ENCODE measurements around the gene KRTAP12-4. TPM values are rescaled to one million over a fixed set of nuclear protein-coding genes. Genes with fewer than 3 reads are reported as not detected.
A peak's percentile ranks its signal among the peaks of the same experiment; 100 is the strongest.

The KRTAP12-4 gene
- total and polyA plus RNA-seq, 4 donors = not detected

DNA sequence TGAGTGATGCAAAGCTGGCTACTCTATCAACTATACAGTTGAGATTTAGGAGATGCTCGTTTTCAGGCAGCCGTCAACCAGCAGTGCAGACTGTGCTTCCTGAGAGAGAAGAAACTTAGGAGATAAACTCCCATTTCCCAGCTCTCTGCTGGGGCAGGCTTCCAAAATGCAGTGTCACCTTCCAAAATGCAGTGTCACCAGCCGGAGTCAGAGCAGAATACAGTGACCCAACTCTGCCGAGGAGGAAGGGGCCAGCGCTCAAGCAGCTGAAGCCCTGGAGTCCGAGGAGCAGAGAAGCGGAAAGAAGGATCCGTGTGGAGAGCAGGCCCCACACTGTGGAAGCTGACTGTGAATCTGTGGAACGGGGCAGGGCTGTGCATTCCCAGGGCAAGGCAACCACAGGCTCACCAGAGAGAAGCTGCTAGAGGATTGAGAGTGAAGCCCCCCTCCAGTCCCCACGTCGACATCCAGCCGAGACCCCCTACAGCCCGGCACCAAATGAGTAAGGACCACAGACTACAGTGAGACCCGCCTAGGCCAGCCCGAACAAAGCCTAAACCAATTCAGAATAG lies 28.2 kb upstream of the KRTAP12-4 start:
- Histone ChIP-seq H3K27ac (ENCODE audit: low read depth in 1 of 2, low read length in 2 of 2) (no peak overlapping the region), H3K4me1 (ENCODE audit: control insufficient read depth in 1 of 2, insufficient read depth in 2 of 2, low read length in 2 of 2) (no peaks in the 10 kb centered on the region), H3K27me3 (ENCODE audit: control insufficient read depth in 1 of 2, insufficient read depth in 2 of 2, low read length in 1 of 2) (no peaks in the 10 kb centered on the region), H3K9me3 (ENCODE audit: control insufficient read depth, low read length) (no peaks in the 10 kb centered on the region), H3K4me3 (ENCODE audit: low read length in 2 of 2) (no peak overlapping the region), H3K36me3 (ENCODE audit: control insufficient read depth in 1 of 2, insufficient read depth in 2 of 2, low read length in 1 of 2) (no peaks in the 10 kb centered on the region)
- ATAC-seq (ENCODE audit: low FRiP score) (no peak), DNase-seq (peak in 1 of 2 donors; percentile 27)
- intact Hi-C loops (cut with DNase I) = no loop called here
- WGBS, 2 donors = 82% methylated on average over 15 of the region's 15 CpGs

GRCh38 chr21:44681861-44682579 lies 27.6 kb upstream of the KRTAP12-4 start, which contains the start of gene KRTAP12-1:
KRTAP12-1 (minus strand) TSS chr21:44682163; CDS start chr21:44682123, 40 bp downstream.
- DNase-seq = peak in 1 of 2 donors; percentile 62
- Histone ChIP-seq H3K4me3 (ENCODE audit: low read length in 2 of 2) (no peak within 1 kb of the TSS), H3K4me1 (ENCODE audit: control insufficient read depth in 1 of 2, insufficient read depth in 2 of 2, low read length in 2 of 2) (no peaks in the 10 kb centered on the region), H3K36me3 (ENCODE audit: control insufficient read depth in 1 of 2, insufficient read depth in 2 of 2, low read length in 1 of 2) (no peaks in the 10 kb centered on the region), H3K27me3 (ENCODE audit: control insufficient read depth in 1 of 2, insufficient read depth in 2 of 2, low read length in 1 of 2) (no peaks in the 10 kb centered on the region), H3K27ac (ENCODE audit: low read depth in 1 of 2, low read length in 2 of 2) (no peak within 1 kb of the TSS), H3K9me3 (ENCODE audit: control insufficient read depth, low read length) (no peaks in the 10 kb centered on the region)
- intact Hi-C loops (cut with DNase I) = no loop called here
- ATAC-seq (ENCODE audit: low FRiP score) = no peak
- 77 to 79% methylated on average over 23 of the region's 23 CpGs for WGBS, 2 donors

- H3K27ac ChIP-seq (ENCODE audit: low read depth in 1 of 2, low read length in 2 of 2) = no peak overlapping the region
- ATAC-seq (ENCODE audit: low FRiP score) = no peak
- intact Hi-C loops (cut with DNase I) = no loop called here
- no peaks in the 10 kb centered on the region for H3K36me3 ChIP-seq (ENCODE audit: control insufficient read depth in 1 of 2, insufficient read depth in 2 of 2, low read length in 1 of 2)
- no peaks in the 10 kb centered on the region for H3K9me3 ChIP-seq (ENCODE audit: control insufficient read depth, low read length)
- peak in 1 of 2 donors; percentile 55 for DNase-seq
- no peaks in the 10 kb centered on the region for H3K27me3 ChIP-seq (ENCODE audit: control insufficient read depth in 1 of 2, insufficient read depth in 2 of 2, low read length in 1 of 2)
- H3K4me1 ChIP-seq (ENCODE audit: control insufficient read depth in 1 of 2, insufficient read depth in 2 of 2, low read length in 2 of 2) = no peaks in the 10 kb centered on the region
- WGBS, 2 donors = 71 to 86% methylated on average over 8 to 11 of the region's 11 CpGs
- H3K4me3 ChIP-seq (ENCODE audit: low read length in 2 of 2) = no peak overlapping the region
Measured at GRCh38 chr21:44681152-44681551, 26.7 kb upstream of the KRTAP12-4 start.

DNA sequence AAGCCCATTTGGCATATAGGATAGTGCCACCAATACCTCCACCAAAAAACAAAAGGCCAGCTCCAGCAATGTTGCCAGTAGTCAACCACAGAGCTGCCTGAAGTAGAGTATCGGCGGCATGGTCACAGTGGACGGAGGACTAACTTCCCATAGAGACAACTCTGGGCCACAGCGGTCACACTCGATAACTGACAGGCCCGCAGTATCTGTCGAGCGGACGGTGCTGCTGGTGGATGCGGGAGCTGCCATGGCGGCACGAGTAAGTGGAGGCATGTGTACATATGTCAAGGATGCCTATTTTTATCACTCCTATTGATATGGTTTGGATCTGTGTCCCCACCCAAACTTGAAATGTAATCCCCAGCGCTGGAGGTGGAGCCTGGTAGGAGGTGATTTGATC lies 23.4 kb upstream of the KRTAP12-4 start:
- H3K4me1 ChIP-seq (ENCODE audit: control insufficient read depth in 1 of 2, insufficient read depth in 2 of 2, low read length in 2 of 2) = no peaks in the 10 kb centered on the region
- intact Hi-C loops (cut with DNase I) = no loop called here
- H3K36me3 ChIP-seq (ENCODE audit: control insufficient read depth in 1 of 2, insufficient read depth in 2 of 2, low read length in 1 of 2) = no peaks in the 10 kb centered on the region
- no peak overlapping the region for H3K4me3 ChIP-seq (ENCODE audit: low read length in 2 of 2)
- H3K27me3 ChIP-seq (ENCODE audit: control insufficient read depth in 1 of 2, insufficient read depth in 2 of 2, low read length in 1 of 2) = no peaks in the 10 kb centered on the region
- H3K9me3 ChIP-seq (ENCODE audit: control insufficient read depth, low read length) = no peaks in the 10 kb centered on the region
- H3K27ac ChIP-seq (ENCODE audit: low read depth in 1 of 2, low read length in 2 of 2) = no peak overlapping the region
- WGBS, 2 donors = 91 to 92% methylated on average over 13 of the region's 13 CpGs
- DNase-seq (no peak), ATAC-seq (ENCODE audit: low FRiP score) (no peak)

- 97 to 100% methylated on average over 1 of the region's 1 CpG for WGBS, 2 donors
- intact Hi-C loops (cut with DNase I) = no loop called here
- no peaks in the 10 kb centered on the region for H3K4me1 ChIP-seq (ENCODE audit: control insufficient read depth in 1 of 2, insufficient read depth in 2 of 2, low read length in 2 of 2)
- no peaks in the 10 kb centered on the region for H3K27me3 ChIP-seq (ENCODE audit: control insufficient read depth in 1 of 2, insufficient read depth in 2 of 2, low read length in 1 of 2)
- no peak overlapping the region for H3K4me3 ChIP-seq (ENCODE audit: low read length in 2 of 2)
- no peaks in the 10 kb centered on the region for H3K36me3 ChIP-seq (ENCODE audit: control insufficient read depth in 1 of 2, insufficient read depth in 2 of 2, low read length in 1 of 2)
- DNase-seq (no peak), ATAC-seq (ENCODE audit: low FRiP score) (no peak)
- no peak overlapping the region for H3K27ac ChIP-seq (ENCODE audit: low read depth in 1 of 2, low read length in 2 of 2)
- peaks cover 3% of the 10 kb centered on the region for H3K9me3 ChIP-seq (ENCODE audit: control insufficient read depth, low read length)
Measured at GRCh38 chr21:44671911-44672310, 17.5 kb upstream of the KRTAP12-4 start.

GRCh38 chr21:44670642-44671432 lies 16.4 kb upstream of the KRTAP12-4 start:
- intact Hi-C loops (cut with DNase I) = no loop called here
- Histone ChIP-seq H3K36me3 (ENCODE audit: control insufficient read depth in 1 of 2, insufficient read depth in 2 of 2, low read length in 1 of 2) (no peaks in the 10 kb centered on the region), H3K4me1 (ENCODE audit: control insufficient read depth in 1 of 2, insufficient read depth in 2 of 2, low read length in 2 of 2) (no peaks in the 10 kb centered on the region), H3K27ac (ENCODE audit: low read depth in 1 of 2, low read length in 2 of 2) (no peak overlapping the region), H3K9me3 (ENCODE audit: control insufficient read depth, low read length) (peaks cover 3% of the 10 kb centered on the region), H3K27me3 (ENCODE audit: control insufficient read depth in 1 of 2, insufficient read depth in 2 of 2, low read length in 1 of 2) (no peaks in the 10 kb centered on the region), H3K4me3 (ENCODE audit: low read length in 2 of 2) (no peak overlapping the region)
- DNase-seq = no peak
- 69 to 88% methylated on average over 3 of the region's 3 CpGs for WGBS, 2 donors
- no peak for ATAC-seq (ENCODE audit: low FRiP score)

DNA sequence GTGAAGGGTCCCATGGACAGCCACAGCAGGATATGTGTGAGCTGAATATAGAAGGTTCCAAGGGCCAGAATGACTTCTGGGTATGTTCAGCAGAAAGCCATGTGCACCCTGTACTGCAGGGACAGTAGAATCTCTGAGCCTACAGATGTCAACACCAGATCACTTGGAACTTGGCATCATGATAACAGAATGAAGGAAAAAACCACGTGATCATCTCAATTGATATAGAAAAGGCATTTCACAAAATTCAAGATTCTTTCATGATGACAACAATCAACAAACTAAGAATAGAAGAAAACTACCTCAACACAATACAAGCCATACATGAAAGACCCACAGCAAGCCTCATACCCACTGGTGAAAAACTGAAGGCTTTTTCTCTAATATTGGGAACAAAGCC lies 13.2 kb upstream of the KRTAP12-4 start:
- H3K4me3 ChIP-seq (ENCODE audit: low read length in 2 of 2) = no peak overlapping the region
- no peak for DNase-seq
- H3K36me3 ChIP-seq (ENCODE audit: control insufficient read depth in 1 of 2, insufficient read depth in 2 of 2, low read length in 1 of 2) = no peaks in the 10 kb centered on the region
- WGBS, 2 donors = 71 to 76% methylated on average over 1 of the region's 1 CpG
- no peak overlapping the region for H3K27ac ChIP-seq (ENCODE audit: low read depth in 1 of 2, low read length in 2 of 2)
- H3K27me3 ChIP-seq (ENCODE audit: control insufficient read depth in 1 of 2, insufficient read depth in 2 of 2, low read length in 1 of 2) = no peaks in the 10 kb centered on the region
- H3K4me1 ChIP-seq (ENCODE audit: control insufficient read depth in 1 of 2, insufficient read depth in 2 of 2, low read length in 2 of 2) = no peaks in the 10 kb centered on the region
- H3K9me3 ChIP-seq (ENCODE audit: control insufficient read depth, low read length) = peaks cover 3% of the 10 kb centered on the region
- no peak for ATAC-seq (ENCODE audit: low FRiP score)
- intact Hi-C loops (cut with DNase I) = no loop called here

- intact Hi-C loops (cut with DNase I) = no loop called here
- Histone ChIP-seq H3K27ac (ENCODE audit: low read depth in 1 of 2, low read length in 2 of 2) (no peak within 1 kb of the TSS), H3K4me3 (ENCODE audit: low read length in 2 of 2) (no peak within 1 kb of the TSS), H3K4me1 (ENCODE audit: control insufficient read depth in 1 of 2, insufficient read depth in 2 of 2, low read length in 2 of 2) (no peaks in the 10 kb centered on the region), H3K27me3 (ENCODE audit: control insufficient read depth in 1 of 2, insufficient read depth in 2 of 2, low read length in 1 of 2) (no peaks in the 10 kb centered on the region), H3K9me3 (ENCODE audit: control insufficient read depth, low read length) (peaks cover 3% of the 10 kb centered on the region), H3K36me3 (ENCODE audit: control insufficient read depth in 1 of 2, insufficient read depth in 2 of 2, low read length in 1 of 2) (no peaks in the 10 kb centered on the region)
- 28 to 35% methylated on average over 19 of the region's 19 CpGs for WGBS, 2 donors
- DNase-seq (no peak), ATAC-seq (ENCODE audit: low FRiP score) (no peak)
Measured at GRCh38 chr21:44666401-44667320, 12.2 kb upstream of the KRTAP12-4 start, which contains the start of gene KRTAP12-2. KRTAP12-2 (minus strand) TSS chr21:44666927; CDS start chr21:44666886, 41 bp downstream.

All from aorta (tissue), 5 donors.